Endothelial cell of umbilical vein (primary cell): ENCODE data around the gene PPFIA2. TPM values are rescaled to one million over a fixed set of nuclear protein-coding genes. Genes with fewer than 3 reads are reported as not detected.

Experiments
- BruUV-seq: library from RNA; stranded (reverse); fragments of 400-500 nt; replicated peaks from 2 replicates; lab custom pipeline; 2021; lab: Mats Ljungman, UMichigan
- CTCF ChIA-PET: fragments of 300-600, 350-600 bp; sonication (Branson Sonifier 250); formaldehyde crosslinking; loops from one replicate; lab custom pipeline; 2021; ENCODE audit warnings: antibody characterized with exemption, inconsistent platforms; lab: Charles Lee
- POLR2A ChIA-PET: fragments of 300-600, 350-600 bp; sonication (Branson Sonifier 250); formaldehyde crosslinking; loops from one replicate; lab custom pipeline; 2021; ENCODE audit warnings: antibody characterized with exemption, inconsistent platforms; lab: Charles Lee
- DNase-seq: peaks from one replicate; pipeline ENCODE4 v3.0.0-alpha.2; 2011; ENCODE audit warnings: low read depth, low spot score
- FAIRE-seq: peaks from 2 replicates; lab custom pipeline; 2011; peaks lifted over from hg19 to GRCh38; lab: Jason Lieb, UNC
- H2AFZ ChIP-seq: 2 replicates; pipeline ENCODE4 v1.6.0; 2012; ENCODE audit warnings: low read depth, low read length, control low read depth, inconsistent platforms
- H3K27ac ChIP-seq: 2 replicates; pipeline ENCODE4 v1.5.1; 2011; ENCODE audit warnings: low read depth, mild to moderate bottlenecking, control low read depth, low read length, moderate library complexity; ENCODE audit not compliant: insufficient read depth
- H3K27me3 ChIP-seq, 2 experiments: 2 replicates each; pipeline versions ENCODE4 v1.6.0 to v1.6.1; 2011; ENCODE audit warnings: low read length in 2 of 2, mixed read lengths in 1 of 2; ENCODE audit not compliant: control insufficient read depth in 2 of 2, insufficient read depth in 2 of 2
- H3K36me3 ChIP-seq, 2 experiments: 2 replicates in 1 of 2; 3 replicates in 1 of 2; pipeline ENCODE4 v1.5.1; 2011; ENCODE audit warnings: low read length in 2 of 2, mild to moderate bottlenecking in 1 of 2, moderate library complexity in 1 of 2; ENCODE audit not compliant: control insufficient read depth in 2 of 2, insufficient read depth in 2 of 2; ENCODE audit errors: extremely low read depth in 1 of 2
- H3K4me1 ChIP-seq: 3 replicates; pipeline ENCODE4 v1.5.1; 2011; ENCODE audit warnings: mild to moderate bottlenecking, low read length; ENCODE audit not compliant: control insufficient read depth, insufficient read depth; ENCODE audit errors: extremely low read depth
- H3K4me2 ChIP-seq: 2 replicates; pipeline ENCODE4 v1.6.1; 2011; ENCODE audit warnings: low read length, control low read depth, mixed read lengths; ENCODE audit not compliant: insufficient read depth
- H3K4me3 ChIP-seq, 3 experiments: fragments of 200-600 bp in 1 of 3; sonication (generic), shearing (Covaris generic) in 1 of 3; replicated peaks in 1 of 3; 2 replicates each; pipeline ENCODE4 v1.5.1; 2011 to 2016; ENCODE audit warnings: control low read depth in 3 of 3, low read length in 3 of 3, mild to moderate bottlenecking in 2 of 3, inconsistent platforms in 1 of 3, low read depth in 1 of 3, moderate library complexity in 1 of 3; ENCODE audit not compliant: insufficient read depth in 1 of 3
- H3K79me2 ChIP-seq: 2 replicates; pipeline ENCODE4 v1.6.0; 2012; ENCODE audit warnings: low read length, inconsistent platforms; ENCODE audit not compliant: control insufficient read depth, insufficient read depth
- H3K9ac ChIP-seq: replicated peaks from 2 replicates; pipeline ENCODE3; 2011; ENCODE audit warnings: low read length, control low read depth; ENCODE audit not compliant: insufficient read depth; ENCODE audit errors: extremely low read depth
- H3K9me1 ChIP-seq: replicated peaks from 3 replicates; pipeline ENCODE4 v1.6.0; 2011; ENCODE audit warnings: mild to moderate bottlenecking, low read length; ENCODE audit not compliant: control insufficient read depth, insufficient read depth; ENCODE audit errors: extremely low read depth
- H3K9me3 ChIP-seq: replicated peaks from 2 replicates; pipeline ENCODE4 v1.5.1; 2012; ENCODE audit warnings: low read length, inconsistent platforms; ENCODE audit not compliant: control insufficient read depth, insufficient read depth
- H4K20me1 ChIP-seq: replicated peaks from 2 replicates; pipeline ENCODE3; 2011; ENCODE audit warnings: mild to moderate bottlenecking, low read length; ENCODE audit not compliant: control insufficient read depth, insufficient read depth; ENCODE audit errors: extremely low read depth
- EZH2 ChIP-seq: IDR thresholded peaks from 2 replicates; pipeline ENCODE4 v1.6.1; 2012; ENCODE audit warnings: borderline replicate concordance, low read depth, mild to moderate bottlenecking, moderate library complexity, low read length, inconsistent platforms; ENCODE audit not compliant: severe bottlenecking
- FOS ChIP-seq: IDR thresholded peaks from 2 replicates; pipeline ENCODE4 v1.6.1; 2011; ENCODE audit warnings: mild to moderate bottlenecking, low read length, moderate library complexity, borderline replicate concordance; ENCODE audit not compliant: insufficient read depth
- GATA2 ChIP-seq: IDR thresholded peaks from 2 replicates; pipeline ENCODE4 v1.7.0; 2011; ENCODE audit warnings: low read depth, mild to moderate bottlenecking, moderate library complexity, mixed read lengths, low read length; ENCODE audit not compliant: insufficient read length, insufficient read depth
- JUN ChIP-seq: IDR thresholded peaks from 2 replicates; pipeline ENCODE4 v1.6.1; 2011; ENCODE audit warnings: borderline replicate concordance, low read depth; ENCODE audit not compliant: insufficient read length, insufficient read depth
- MYC ChIP-seq: IDR thresholded peaks from one replicate; pipeline ENCODE4 v1.6.1; 2011; ENCODE audit warnings: mild to moderate bottlenecking, low read depth, low read length
- POLR2A ChIP-seq: IDR thresholded peaks from 2 replicates; pipeline ENCODE4 v1.6.1; 2012; ENCODE audit warnings: low read depth, mild to moderate bottlenecking, control low read depth, low read length
- POLR2AphosphoS5 ChIP-seq: IDR thresholded peaks from 2 replicates; pipeline ENCODE4 v1.6.1; 2012; ENCODE audit warnings: low read depth, mild to moderate bottlenecking, control low read depth, low read length, moderate library complexity; ENCODE audit not compliant: insufficient read depth
- dilution Hi-C: fragments of 300-500 bp; cut with MboI; formaldehyde crosslinking; loops from one replicate; pipeline ENCODE4 v1.15.0; 2019; ENCODE audit warnings: low sequenced_read_pairs; ENCODE audit not compliant: extremely low pct_ligation_motif_present
- intact Hi-C: fragments of 100-400 bp; cut with micrococcal nuclease; formaldehyde crosslinking; loops from one replicate; pipeline ENCODE4 v1.10.0; 2022
- polyA plus RNA-seq, 4 experiments: library from polyadenylated mRNA; depleted of rRNA in 3 of 4; stranded (reverse) in 3 of 4; unstranded in 1 of 4; fragments of >200 nt; gene quantifications; 2 replicates each; pipeline versions ENCODE4 v1.2.1 to v1.2.3, GENCODE V29; 2011 to 2012; ENCODE audit warnings: missing spikeins in 1 of 4
- total RNA-seq: library from RNA; stranded (reverse); gene quantifications from 2 replicates; pipeline ENCODE4 v1.2.3, GENCODE V29; 2021
- TF ChIP-seq, protein P1 (sequence below): IDR thresholded peaks from 2 replicates; pipeline ENCODE4 v1.6.1; 2011; ENCODE audit not compliant: insufficient read depth, insufficient read length
- TF ChIP-seq, protein P2 (sequence below), 2 donors: IDR thresholded peaks; 1 replicate in 1 of 2; 2 replicates in 1 of 2; pipeline ENCODE4 v1.5.1; 2011; ENCODE audit warnings: low read length in 2 of 2, mild to moderate bottlenecking in 2 of 2, moderate library complexity in 2 of 2, control low read depth in 1 of 2, inconsistent platforms in 1 of 2, low read depth in 1 of 2; ENCODE audit not compliant: insufficient read depth in 1 of 2; ENCODE audit errors: extremely low read depth in 1 of 2

The PPFIA2 gene
- total and polyA plus RNA-seq, 2 donors (not counting 3 experiments of a cell fraction or from before 2014, with no cell fraction given): not detected

DNA sequence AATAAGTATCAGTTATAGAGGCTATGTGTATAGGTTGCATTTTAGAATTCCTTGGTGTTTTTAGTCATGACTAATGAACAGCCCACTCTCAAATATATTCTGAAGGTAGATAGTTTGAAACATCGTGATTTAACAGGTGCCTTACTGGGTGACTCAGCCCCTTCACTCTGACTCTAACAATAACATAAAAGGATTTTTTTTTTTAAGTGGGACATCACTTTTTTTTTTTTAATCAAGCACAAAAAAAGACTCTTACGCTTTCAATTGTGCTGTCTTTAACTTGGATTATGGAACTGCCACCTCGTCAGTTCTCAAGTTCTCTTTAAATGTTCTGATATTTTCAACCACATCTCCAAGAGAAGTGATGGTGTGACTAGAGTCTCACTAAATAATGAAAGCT, 46.6 kb downstream of the PPFIA2 start:
- DNase-seq: no peak

More for the DNA sequence above, 46.6 kb downstream of the PPFIA2 start:
- dilution Hi-C loops (no loop called here), intact Hi-C loops (no loop called here)
- no peak for FAIRE-seq
- TF ChIP-seq JUN: no peak
- no peak for TF ChIP-seq FOS
- TF ChIP-seq, protein P1, sequence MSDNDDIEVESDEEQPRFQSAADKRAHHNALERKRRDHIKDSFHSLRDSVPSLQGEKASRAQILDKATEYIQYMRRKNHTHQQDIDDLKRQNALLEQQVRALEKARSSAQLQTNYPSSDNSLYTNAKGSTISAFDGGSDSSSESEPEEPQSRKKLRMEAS: no peak
- TF ChIP-seq EZH2: no peak
- no peak for TF ChIP-seq MYC
- TF ChIP-seq POLR2A: no peak
- no peak for TF ChIP-seq GATA2
- TF ChIP-seq POLR2AphosphoS5: no peak
- TF ChIP-seq, protein P2, sequence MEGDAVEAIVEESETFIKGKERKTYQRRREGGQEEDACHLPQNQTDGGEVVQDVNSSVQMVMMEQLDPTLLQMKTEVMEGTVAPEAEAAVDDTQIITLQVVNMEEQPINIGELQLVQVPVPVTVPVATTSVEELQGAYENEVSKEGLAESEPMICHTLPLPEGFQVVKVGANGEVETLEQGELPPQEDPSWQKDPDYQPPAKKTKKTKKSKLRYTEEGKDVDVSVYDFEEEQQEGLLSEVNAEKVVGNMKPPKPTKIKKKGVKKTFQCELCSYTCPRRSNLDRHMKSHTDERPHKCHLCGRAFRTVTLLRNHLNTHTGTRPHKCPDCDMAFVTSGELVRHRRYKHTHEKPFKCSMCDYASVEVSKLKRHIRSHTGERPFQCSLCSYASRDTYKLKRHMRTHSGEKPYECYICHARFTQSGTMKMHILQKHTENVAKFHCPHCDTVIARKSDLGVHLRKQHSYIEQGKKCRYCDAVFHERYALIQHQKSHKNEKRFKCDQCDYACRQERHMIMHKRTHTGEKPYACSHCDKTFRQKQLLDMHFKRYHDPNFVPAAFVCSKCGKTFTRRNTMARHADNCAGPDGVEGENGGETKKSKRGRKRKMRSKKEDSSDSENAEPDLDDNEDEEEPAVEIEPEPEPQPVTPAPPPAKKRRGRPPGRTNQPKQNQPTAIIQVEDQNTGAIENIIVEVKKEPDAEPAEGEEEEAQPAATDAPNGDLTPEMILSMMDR (IDR thresholded peaks at IDR 0.05; ENCODE audit: extremely low read depth in 1 of 2, insufficient read depth in 1 of 2, low read depth in 1 of 2, low read length in 2 of 2): no peak
- Histone ChIP-seq H4K20me1 (no peaks in the 10 kb centered on the region), H3K9me3 (no peaks in the 10 kb centered on the region), H3K27me3 (no peaks in the 10 kb centered on the region), H3K79me2 (no peaks in the 10 kb centered on the region), H3K4me1 (no peaks in the 10 kb centered on the region), H2AFZ (no peak overlapping the region), H3K4me3 (no peak overlapping the region), H3K27ac (no peak overlapping the region), H3K4me2 (no peak overlapping the region), H3K9me1 (no peaks in the 10 kb centered on the region), H3K36me3 (no peaks in the 10 kb centered on the region), H3K9ac (no peak overlapping the region)
- BruUV-seq: no TSS peak
- POLR2A ChIA-PET: no interaction called here
- CTCF ChIA-PET: no interaction called here
